ENCODE data around the gene CGNL1.

The CGNL1 gene

GRCh38 chr15:57552678-57553334, 176.5 kb downstream of the CGNL1 start:
- DNase-seq, result no peak

- no peak for DNase-seq
These were observed 177.2 kb downstream of the CGNL1 start for GRCh38 chr15:57553526-57553925.

GRCh38 chr15:57554063-57554811, 177.9 kb downstream of the CGNL1 start:
- DNase-seq, result no peak

- no peak for DNase-seq
These were observed 178.5 kb downstream of the CGNL1 start for GRCh38 chr15:57554812-57555179.

- DNase-seq, result no peak
These were observed 179.0 kb downstream of the CGNL1 start for GRCh38 chr15:57555270-57555669.

- no peak for DNase-seq
These were observed 179.7 kb downstream of the CGNL1 start for GRCh38 chr15:57556040-57556439.

- no peak for DNase-seq
These were observed 181.0 kb downstream of the CGNL1 start for GRCh38 chr15:57557267-57557666.

- no peak for DNase-seq
These were observed 181.5 kb downstream of the CGNL1 start for GRCh38 chr15:57557810-57558209.

GRCh38 chr15:57559875-57560274, 183.6 kb downstream of the CGNL1 start:
- DNase-seq, result peak; percentile 72

GRCh38 chr15:57561041-57561711, 184.9 kb downstream of the CGNL1 start:
- DNase-seq, result peak; percentile 56

GRCh38 chr15:57562196-57562769, 186.0 kb downstream of the CGNL1 start:
- DNase-seq, result no peak

- DNase-seq, result no peak
These were observed 187.1 kb downstream of the CGNL1 start for GRCh38 chr15:57563416-57563815.

GRCh38 chr15:57565311-57565710, 189.0 kb downstream of the CGNL1 start:
- peak; percentile 22 for DNase-seq

- DNase-seq, result no peak
These were observed 190.5 kb downstream of the CGNL1 start for GRCh38 chr15:57566834-57567233.

- DNase-seq, result no peak
These were observed 191.6 kb downstream of the CGNL1 start for GRCh38 chr15:57567891-57568290.

GRCh38 chr15:57568299-57568698, 192.0 kb downstream of the CGNL1 start:
- DNase-seq, result no peak

GRCh38 chr15:57570340-57570739, 194.0 kb downstream of the CGNL1 start:
- DNase-seq, result no peak

GRCh38 chr15:57570994-57571393, 194.7 kb downstream of the CGNL1 start:
- no peak for DNase-seq

GRCh38 chr15:57571725-57572124, 195.4 kb downstream of the CGNL1 start:
- no peak for DNase-seq

GRCh38 chr15:57572468-57572867, 196.2 kb downstream of the CGNL1 start:
- no peak for DNase-seq

GRCh38 chr15:57573151-57573550, 196.8 kb downstream of the CGNL1 start:
- no peak for DNase-seq

- DNase-seq, result no peak
These were observed 199.1 kb downstream of the CGNL1 start for GRCh38 chr15:57575363-57575762.

- no peak for DNase-seq
These were observed 202.1 kb downstream of the CGNL1 start for GRCh38 chr15:57578288-57578900.

Measured in activated naive CD4-positive, alpha-beta T cell treated with anti-CD3 and anti-CD28 coated beads, Interleukin-2, amount 50 U/mL, for 16 hours (primary cell).